H1 (cell line): ENCODE results near the gene ARID5B. TPM values are rescaled to one million over a fixed set of nuclear protein-coding genes. Genes with fewer than 3 reads are reported as not detected.

Experiments
- CTCF ChIA-PET: fragments of 300-600 bp; sonication (Branson Sonifier 250); formaldehyde crosslinking; loops from one replicate; lab custom pipeline; 2021; ENCODE audit not compliant: partially characterized antibody; lab: Charles Lee
- POLR2A ChIA-PET: fragments of 300-600 bp; sonication (Branson Sonifier 250); formaldehyde crosslinking; loops from one replicate; lab custom pipeline; 2021; ENCODE audit warnings: inconsistent platforms; ENCODE audit not compliant: partially characterized antibody; lab: Charles Lee
- DNase-seq, 2 experiments: peaks; one replicate each; pipeline versions ENCODE4 v3.0.0 to v3.0.0-alpha.2; 2010 to 2022; ENCODE audit warnings: low spot score in 2 of 2, low read depth in 1 of 2, mixed read lengths in 1 of 2
- FAIRE-seq: peaks from 2 replicates; lab custom pipeline; 2011; peaks lifted over from hg19 to GRCh38; lab: Jason Lieb, UNC
- H2AFZ ChIP-seq: 2 replicates; pipeline ENCODE4 v1.8.1; 2012; ENCODE audit warnings: low read length, inconsistent platforms
- H2AK5ac ChIP-seq: 2 replicates; pipeline ENCODE4 v1.6.1; 2013; ENCODE audit warnings: low read depth, low read length
- H2BK120ac ChIP-seq: replicated peaks from 2 replicates; pipeline ENCODE3; 2013; ENCODE audit warnings: low read depth, low read length, inconsistent platforms
- H2BK12ac ChIP-seq: 2 replicates; pipeline ENCODE4 v1.6.1; 2013; ENCODE audit warnings: low read depth, low read length
- H2BK15ac ChIP-seq: 2 replicates; pipeline ENCODE4 v1.6.1; 2013; ENCODE audit warnings: low read length
- H2BK20ac ChIP-seq: 2 replicates; pipeline ENCODE4 v1.6.1; 2013; ENCODE audit warnings: low read length
- H2BK5ac ChIP-seq: 2 replicates; pipeline ENCODE4 v1.6.1; 2013; ENCODE audit warnings: low read depth, low read length
- H3K14ac ChIP-seq: 2 replicates; pipeline ENCODE4 v1.6.1; 2013; ENCODE audit warnings: inconsistent platforms; ENCODE audit not compliant: insufficient read length
- H3K18ac ChIP-seq: 2 replicates; pipeline ENCODE4 v1.6.1; 2013; ENCODE audit warnings: low read length; ENCODE audit errors: extremely low read depth
- H3K23ac ChIP-seq: 2 replicates; pipeline ENCODE4 v1.6.1; 2013; ENCODE audit warnings: inconsistent platforms; ENCODE audit not compliant: insufficient read length
- H3K23me2 ChIP-seq: 2 replicates; pipeline ENCODE4 v1.6.1; 2013; ENCODE audit warnings: low read depth, low read length
- H3K27ac ChIP-seq: 2 replicates; pipeline ENCODE4 v1.6.1; 2011; ENCODE audit warnings: low read depth, low read length, inconsistent platforms
- H3K27me3 ChIP-seq, 4 experiments: replicated peaks in 1 of 4; 1 replicate in 1 of 4; 2 replicates in 3 of 4; pipeline versions ENCODE4 v1.6.1 to v1.8.1; 2011 to 2013; ENCODE audit warnings: low read length in 3 of 4, mild to moderate bottlenecking in 3 of 4, inconsistent platforms in 2 of 4, mixed read lengths in 2 of 4, moderate library complexity in 1 of 4; ENCODE audit not compliant: control insufficient read depth in 3 of 4, insufficient read depth in 3 of 4; ENCODE audit errors: extremely low read depth in 1 of 4
- H3K36me3 ChIP-seq, 4 experiments: 2 replicates each; pipeline versions ENCODE4 v1.6.1 to v1.8.1; 2011 to 2013; ENCODE audit warnings: mild to moderate bottlenecking in 4 of 4, low read length in 3 of 4, moderate library complexity in 2 of 4, control low read depth in 1 of 4, inconsistent platforms in 1 of 4; ENCODE audit not compliant: insufficient read depth in 4 of 4, control insufficient read depth in 2 of 4
- H3K4ac ChIP-seq: replicated peaks from 2 replicates; pipeline ENCODE3; 2013; ENCODE audit warnings: low read length, low read depth, mixed read lengths, inconsistent platforms; ENCODE audit not compliant: insufficient read length
- H3K4me1 ChIP-seq, 4 experiments: replicated peaks in 1 of 4; 1 replicate in 1 of 4; 2 replicates in 3 of 4; pipeline versions ENCODE4 v1.6.1 to v1.8.1; 2011 to 2013; ENCODE audit warnings: low read length in 3 of 4, inconsistent platforms in 2 of 4, mixed read lengths in 1 of 4; ENCODE audit not compliant: insufficient read depth in 4 of 4, control insufficient read depth in 3 of 4
- H3K4me2 ChIP-seq, 2 experiments: 2 replicates each; pipeline versions ENCODE4 v1.6.1 to v1.8.1; 2011 to 2013; ENCODE audit warnings: low read depth in 2 of 2, low read length in 2 of 2, control low read depth in 1 of 2, inconsistent platforms in 1 of 2, mild to moderate bottlenecking in 1 of 2; ENCODE audit not compliant: insufficient read depth in 1 of 2
- H3K4me3 ChIP-seq, 4 experiments: fragments of 200-600, 300-600 bp in 1 of 4; sonication (generic), shearing (Covaris generic), sonication (Bioruptor Twin) in 1 of 4; 2 replicates each; pipeline versions ENCODE4 v1.5.1 to v1.8.1; 2011 to 2016; ENCODE audit warnings: low read length in 4 of 4, low read depth in 3 of 4, control low read depth in 2 of 4, inconsistent platforms in 2 of 4, mild to moderate bottlenecking in 2 of 4, mixed read lengths in 1 of 4, moderate library complexity in 1 of 4; ENCODE audit not compliant: insufficient read depth in 2 of 4; ENCODE audit errors: extremely low read depth in 1 of 4
- H3K56ac ChIP-seq: replicated peaks from 2 replicates; pipeline ENCODE3; 2013; ENCODE audit warnings: low read depth, mild to moderate bottlenecking, mixed read lengths, low read length, inconsistent platforms; ENCODE audit not compliant: insufficient read length
- H3K79me1 ChIP-seq: 2 replicates; pipeline ENCODE4 v1.6.1; 2013; ENCODE audit warnings: low read depth, low read length, control low read depth
- H3K79me2 ChIP-seq, 2 experiments: 2 replicates each; pipeline versions ENCODE4 v1.6.1 to v1.8.1; 2012 to 2013; ENCODE audit warnings: low read length in 2 of 2, mild to moderate bottlenecking in 2 of 2, inconsistent platforms in 1 of 2; ENCODE audit not compliant: insufficient read depth in 2 of 2, control insufficient read depth in 1 of 2
- H3K9ac ChIP-seq, 4 experiments: replicated peaks in 1 of 4; 1 replicate in 1 of 4; 2 replicates in 3 of 4; pipeline versions ENCODE4 v1.6.1 to v1.8.1; 2011 to 2013; ENCODE audit warnings: low read depth in 3 of 4, low read length in 3 of 4, control low read depth in 2 of 4, mild to moderate bottlenecking in 2 of 4, moderate library complexity in 2 of 4, inconsistent platforms in 1 of 4; ENCODE audit errors: extremely low read depth in 1 of 4
- H3K9me3 ChIP-seq, 2 experiments: 2 replicates each; pipeline versions ENCODE4 v1.6.1 to v1.8.1; 2012 to 2013; ENCODE audit warnings: mild to moderate bottlenecking in 2 of 2, moderate library complexity in 2 of 2, control low read depth in 1 of 2, inconsistent platforms in 1 of 2, low read depth in 1 of 2, low read length in 1 of 2, mixed read lengths in 1 of 2; ENCODE audit not compliant: insufficient read depth in 2 of 2
- H4K20me1 ChIP-seq, 2 experiments: replicated peaks in 1 of 2; 2 replicates each; pipeline versions ENCODE3 to v1.8.1; 2011 to 2013; ENCODE audit warnings: inconsistent platforms in 2 of 2, low read length in 2 of 2, mild to moderate bottlenecking in 1 of 2; ENCODE audit not compliant: insufficient read depth in 2 of 2, control insufficient read depth in 1 of 2
- H4K5ac ChIP-seq: 2 replicates; pipeline ENCODE4 v1.6.1; 2013; ENCODE audit warnings: low read length, low read depth, mixed read lengths, inconsistent platforms; ENCODE audit not compliant: insufficient read length
- H4K8ac ChIP-seq: 2 replicates; pipeline ENCODE4 v1.8.0; 2013; ENCODE audit warnings: mild to moderate bottlenecking, moderate library complexity, low read length, inconsistent platforms; ENCODE audit not compliant: insufficient read depth; ENCODE audit errors: extremely low read depth
- H4K91ac ChIP-seq: replicated peaks from 2 replicates; pipeline ENCODE3; 2013; ENCODE audit warnings: low read length, mixed read lengths, inconsistent platforms; ENCODE audit not compliant: insufficient read length
- ASH2L ChIP-seq: fragments of 200-600, 300-600 bp; sonication (generic); IDR thresholded peaks from one replicate; pipeline ENCODE4 v1.7.1; 2017; ENCODE audit warnings: low read length
- CBX8 ChIP-seq: fragments of 300-800, 300-1000 bp; sonication (generic); IDR thresholded peaks from 2 replicates; pipeline ENCODE4 v1.7.1; 2016; ENCODE audit warnings: low read depth, low read length, borderline replicate concordance
- CHD1 ChIP-seq: IDR thresholded peaks from 2 replicates; pipeline ENCODE4 v1.6.1; 2012; ENCODE audit warnings: low read depth, low read length, improper control_type of control experiment
- CHD2 ChIP-seq: IDR thresholded peaks from 2 replicates; pipeline ENCODE4 v1.6.1; 2012; ENCODE audit warnings: low read length, improper control_type of control experiment
- CTBP2 ChIP-seq: IDR thresholded peaks from 2 replicates; pipeline ENCODE4 v1.7.0; 2011; ENCODE audit warnings: borderline replicate concordance, mild to moderate bottlenecking, moderate library complexity, mixed read lengths, low read length; ENCODE audit not compliant: insufficient read depth, insufficient read length
- EGR1 ChIP-seq: IDR thresholded peaks from 2 replicates; pipeline ENCODE4 v1.6.1; 2011; ENCODE audit warnings: low read depth, low read length, borderline replicate concordance
- HDAC2 ChIP-seq, 2 experiments: fragments of 300-600 bp in 1 of 2; sonication (generic) in 1 of 2; IDR thresholded peaks; 2 replicates each; pipeline ENCODE4 v1.6.1; 2011 to 2012; ENCODE audit warnings: low read depth in 2 of 2, low read length in 2 of 2, mild to moderate bottlenecking in 2 of 2, moderate library complexity in 2 of 2, borderline replicate concordance in 1 of 2, inconsistent platforms in 1 of 2
- JUN ChIP-seq: IDR thresholded peaks from 2 replicates; pipeline ENCODE4 v1.6.1; 2011; ENCODE audit warnings: low read depth, mild to moderate bottlenecking, improper control_type of control experiment, low read length
- NANOG ChIP-seq: IDR thresholded peaks from 2 replicates; pipeline ENCODE4 v1.6.1; 2011; ENCODE audit warnings: low read length, low read depth, mild to moderate bottlenecking, inconsistent platforms; ENCODE audit not compliant: insufficient read depth, poor library complexity, severe bottlenecking
- PHF8 ChIP-seq: fragments of 200-600 bp; sonication (generic); conservative IDR thresholded peaks from 2 replicates; pipeline ENCODE4 v1.7.1; 2012; ENCODE audit warnings: low read depth, mild to moderate bottlenecking, inconsistent platforms, low read length, moderate library complexity
- RXRA ChIP-seq: IDR thresholded peaks from 2 replicates; pipeline ENCODE4 v1.6.1; 2011; ENCODE audit warnings: low read depth, mild to moderate bottlenecking, low read length, moderate library complexity; ENCODE audit not compliant: insufficient read depth
- YY1 ChIP-seq: IDR thresholded peaks from 2 replicates; pipeline ENCODE4 v1.6.1; 2011; ENCODE audit warnings: low read depth, mild to moderate bottlenecking, low read length
- ZNF274 ChIP-seq: IDR thresholded peaks from 2 replicates; pipeline ENCODE4 v1.7.0; 2012; ENCODE audit warnings: low read length, borderline replicate concordance; ENCODE audit errors: extremely low read depth
- WGBS, 2 experiments: shearing (Covaris generic) in 1 of 2; methylation state at CpG; one replicate each; pipeline versions ENCODE4 v1.1.6 to v1.1.7; 2013 to 2015; ENCODE audit warnings: low lambda C conversion rate in 2 of 2, mixed read lengths in 2 of 2, inconsistent platforms in 1 of 2, low coverage in 1 of 2, missing lambda C conversion rate in 1 of 2; ENCODE audit not compliant: insufficient replicate concordance in 2 of 2, insufficient coverage in 1 of 2, insufficient read length in 1 of 2; ENCODE audit errors: extremely low coverage in 1 of 2, missing lambda C conversion rate in 1 of 2; 5-methylcytosine and 5-hydroxymethylcytosine counted together
- polyA plus RNA-seq, 7 experiments: library from polyadenylated mRNA; depleted of rRNA in 3 of 7; stranded (reverse) in 5 of 7; unstranded in 2 of 7; fragments of >200 nt in 5 of 7; fragments of 200-250 nt in 2 of 7; gene quantifications; 1 replicate in 5 of 7; 2 replicates in 1 of 7; 4 replicates in 1 of 7; pipeline versions ENCODE4 v1.2.1 to v1.2.3, GENCODE V29; 2011 to 2013; ENCODE audit warnings: missing spikeins in 2 of 7, mixed read lengths in 2 of 7
- total RNA-seq: library from RNA; stranded (reverse); fragmentation: NEBNext Ultra II Directional; extraction: Animal tissue kit (Norgen Biotek cat#: 25700); gene quantifications from 2 replicates; pipeline ENCODE4 v1.2.1, GENCODE V29; 2021
- TF ChIP-seq, protein P1 (sequence below): IDR thresholded peaks from 2 replicates; pipeline ENCODE4 v1.6.1; 2012; ENCODE audit warnings: inconsistent platforms

ARID5B gene
- total and polyA plus RNA-seq, 2 of the 8 experiments (the other 6 are each of a cell fraction or from before 2014, with no cell fraction given), result 0.21 to 1.1 TPM

DNA sequence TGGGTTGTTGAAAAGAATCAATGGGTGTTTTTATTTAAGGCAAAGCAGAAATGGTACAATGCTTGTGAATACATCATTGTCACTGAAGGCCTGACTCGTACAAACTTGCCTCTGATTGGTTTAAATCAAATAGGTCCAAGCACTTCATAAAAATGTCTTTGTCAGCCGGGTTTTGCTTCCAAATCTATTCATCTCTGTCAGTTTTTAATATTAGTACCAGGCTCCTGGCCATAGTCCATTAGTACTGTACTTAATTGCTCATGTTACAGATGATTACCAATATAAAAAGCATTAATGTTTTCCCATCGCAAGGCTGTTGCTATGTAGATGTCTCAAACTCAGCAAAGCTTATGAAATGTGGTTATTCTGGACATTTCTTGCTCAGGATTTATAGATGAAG is 171.9 kb downstream of the ARID5B start:
- Histone ChIP-seq H3K4me2 (no peak overlapping the region), H3K27ac (no peak overlapping the region), H3K23me2 (no peaks in the 10 kb centered on the region), H4K5ac (no peak overlapping the region), H2BK120ac (no peak overlapping the region), H3K4me1 (0 out of 7 replicates have a peak, but pooled peaks cover 0 to 3% (median 0%) of the 10 kb centered on the region in 4 experiments), H3K4ac (no peak overlapping the region), H3K9me3 (no peaks in the 10 kb centered on the region), H3K36me3 (no peaks in the 10 kb centered on the region), H4K8ac (no peak overlapping the region; the same call in 1 of the 2 replicates), H2BK12ac (no peak overlapping the region), H2AK5ac (no peak overlapping the region), H2BK20ac (no peak overlapping the region), H3K27me3 (no peaks in the 10 kb centered on the region), H4K91ac (no peak overlapping the region), H4K20me1 (no peaks in the 10 kb centered on the region), H2BK15ac (no peak overlapping the region), H3K14ac (no peak overlapping the region), H3K9ac (no peak overlapping the region), H3K4me3 (no peak overlapping the region), H3K56ac (no peak overlapping the region), H3K79me2 (no peaks in the 10 kb centered on the region), H2AFZ (no peak overlapping the region), H3K23ac (no peak overlapping the region), H3K18ac (no peak overlapping the region), H3K79me1 (no peaks in the 10 kb centered on the region), H2BK5ac (no peak overlapping the region)
- ChIA-PET POLR2A (no interaction called here), CTCF (interaction anchor here (0.6 kb wide), 1 partner anchor 135 kb away, joined by 3 read pairs; no protein-coding TSS in a partner anchor)
- DNase-seq (no peak), FAIRE-seq (no peak)
- 91% methylated on average over 3 of the region's 3 CpGs; no CpG with 5 or more reads in 1 of the 2 experiments for WGBS, 2 experiments
- TF ChIP-seq PHF8 (no peak), CTBP2 (no peak), ZNF274 (no peak), RXRA (no peak), EGR1 (no peak), ASH2L (no peak), HDAC2 (IDR thresholded peaks at IDR 0.05; ENCODE audit: borderline replicate concordance in 1 of 2, low read depth in 2 of 2, low read length in 2 of 2) (no peak), CHD1 (no peak), JUN (no peak), CHD2 (no peak), NANOG (no peak), YY1 (no peak), CBX8 (no peak)
- TF ChIP-seq, protein P1, sequence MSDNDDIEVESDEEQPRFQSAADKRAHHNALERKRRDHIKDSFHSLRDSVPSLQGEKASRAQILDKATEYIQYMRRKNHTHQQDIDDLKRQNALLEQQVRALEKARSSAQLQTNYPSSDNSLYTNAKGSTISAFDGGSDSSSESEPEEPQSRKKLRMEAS, result no peak
